Lung (tissue), 12 donors: ENCODE data around the gene SAG. TPM values are rescaled to one million over a fixed set of nuclear protein-coding genes. Genes with fewer than 3 reads are reported as not detected.

Experiments used
- ATAC-seq: fragments of 200-7000 bp; cut with Tn5 transposase; one replicate; pipeline ENCODE4 v1.9.1; 2020; ENCODE audit warnings: moderate number of reproducible peaks; ENCODE audit not compliant: insufficient read depth, low FRiP score
- DNase-seq, 3 donors: peaks; one replicate each; pipeline ENCODE4 v3.0.0-alpha.2; 2013 to 2017
- H3K27ac ChIP-seq, 2 donors: one replicate each; pipeline ENCODE4 v1.5.1; 2013; ENCODE audit warnings: mild to moderate bottlenecking in 2 of 2, moderate library complexity in 2 of 2, control low read depth in 1 of 2, inconsistent platforms in 1 of 2, low read depth in 1 of 2, low read length in 1 of 2
- H3K27me3 ChIP-seq, 3 donors: one replicate each; pipeline ENCODE4 v1.5.1; 2013; ENCODE audit warnings: low read length in 2 of 3; ENCODE audit not compliant: control insufficient read depth in 3 of 3, insufficient read depth in 3 of 3
- H3K36me3 ChIP-seq, 4 donors: one replicate each; pipeline ENCODE4 v1.5.1; 2013; ENCODE audit warnings: low read length in 4 of 4, mild to moderate bottlenecking in 1 of 4, moderate library complexity in 1 of 4; ENCODE audit not compliant: control insufficient read depth in 4 of 4, insufficient read depth in 4 of 4
- H3K4me1 ChIP-seq, 5 donors: one replicate each; pipeline ENCODE4 v1.5.1; 2013; ENCODE audit warnings: low read length in 5 of 5, mild to moderate bottlenecking in 2 of 5, moderate library complexity in 1 of 5; ENCODE audit not compliant: control insufficient read depth in 5 of 5, insufficient read depth in 5 of 5
- H3K4me3 ChIP-seq: one replicate; pipeline ENCODE4 v1.5.1; 2013; ENCODE audit warnings: mild to moderate bottlenecking, control low read depth, moderate library complexity
- H3K9ac ChIP-seq, 2 donors: one replicate each; pipeline ENCODE4 v1.5.1; 2013; ENCODE audit warnings: low read length in 2 of 2, control low read depth in 1 of 2; ENCODE audit not compliant: insufficient read depth in 1 of 2
- H3K9me3 ChIP-seq, 4 donors: one replicate each; pipeline ENCODE4 v1.5.1; 2013; ENCODE audit warnings: low read length in 3 of 4, mild to moderate bottlenecking in 1 of 4, moderate library complexity in 1 of 4; ENCODE audit not compliant: control insufficient read depth in 4 of 4, insufficient read depth in 3 of 4
- WGBS, 2 donors: extraction: QIAGEN DNeasy Blood & Tissue Kit; methylation state at CpG; one replicate each; pipeline ENCODE4 v1.1.7; 2013; 5-methylcytosine and 5-hydroxymethylcytosine counted together
- polyA plus RNA-seq, 2 donors: library from polyadenylated mRNA; stranded (reverse); fragments of 200-250 nt; gene quantifications; one replicate each; pipeline ENCODE4 v1.2.1, GENCODE V29; 2013
- total RNA-seq, 2 donors: library from RNA; depleted of rRNA in 1 of 2; stranded (reverse); fragments of >200 nt in 1 of 2; gene quantifications; one replicate each; pipeline ENCODE4 v1.2.1, GENCODE V29; 2014 to 2021
- TF ChIP-seq, protein P1 (sequence below): IDR thresholded peaks from 2 replicates; pipeline ENCODE4 v1.5.1; 2012; ENCODE audit warnings: mild to moderate bottlenecking; ENCODE audit errors: control extremely low read depth, extremely low read depth
- donor health status: control.
- donor health status: control.
- donor health status: Bipolar disorder and iron deficiency.
- donor health status: healthy.
- donor health status: DM: yes; HTN: yes; CAD: no.

The SAG gene
- total and polyA plus RNA-seq, 4 donors = 0.03 to 0.46 (median 0.22) TPM; not detected in 1

DNA sequence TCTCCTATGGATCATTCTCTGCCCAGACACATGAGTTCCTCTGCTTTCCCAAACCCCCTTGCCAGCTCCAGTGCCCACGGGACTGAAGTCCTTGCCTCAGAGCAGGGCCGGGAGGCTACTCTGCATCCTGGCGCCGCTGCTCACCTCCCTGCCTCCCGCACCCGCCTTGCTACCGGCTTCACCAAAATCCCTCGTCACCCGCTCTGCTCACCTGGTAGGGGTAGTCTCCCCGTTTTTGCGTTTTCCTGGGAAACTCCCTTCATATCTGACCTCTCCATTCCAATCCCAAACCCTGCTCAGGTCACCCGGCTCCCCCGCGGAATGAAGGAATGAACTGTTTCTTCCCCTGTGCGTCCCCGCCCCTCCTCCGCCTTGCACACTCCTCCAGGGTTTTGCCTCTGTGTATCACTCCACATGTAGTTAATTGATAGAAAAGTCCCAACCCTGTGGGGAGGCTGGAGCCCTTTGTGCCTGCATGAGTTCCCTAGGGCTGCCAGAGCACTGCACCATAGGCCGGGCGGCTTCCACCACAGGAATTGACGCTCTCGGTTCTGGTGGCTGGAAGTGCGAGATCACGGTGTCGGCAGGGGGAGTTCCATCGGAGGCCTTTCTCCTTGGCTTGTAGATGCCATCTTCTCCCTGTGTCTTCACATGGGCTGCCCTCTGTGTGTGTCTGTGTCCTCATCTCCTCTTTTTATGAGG lies 44.7 kb downstream of the SAG start:
- TF ChIP-seq, protein P1, sequence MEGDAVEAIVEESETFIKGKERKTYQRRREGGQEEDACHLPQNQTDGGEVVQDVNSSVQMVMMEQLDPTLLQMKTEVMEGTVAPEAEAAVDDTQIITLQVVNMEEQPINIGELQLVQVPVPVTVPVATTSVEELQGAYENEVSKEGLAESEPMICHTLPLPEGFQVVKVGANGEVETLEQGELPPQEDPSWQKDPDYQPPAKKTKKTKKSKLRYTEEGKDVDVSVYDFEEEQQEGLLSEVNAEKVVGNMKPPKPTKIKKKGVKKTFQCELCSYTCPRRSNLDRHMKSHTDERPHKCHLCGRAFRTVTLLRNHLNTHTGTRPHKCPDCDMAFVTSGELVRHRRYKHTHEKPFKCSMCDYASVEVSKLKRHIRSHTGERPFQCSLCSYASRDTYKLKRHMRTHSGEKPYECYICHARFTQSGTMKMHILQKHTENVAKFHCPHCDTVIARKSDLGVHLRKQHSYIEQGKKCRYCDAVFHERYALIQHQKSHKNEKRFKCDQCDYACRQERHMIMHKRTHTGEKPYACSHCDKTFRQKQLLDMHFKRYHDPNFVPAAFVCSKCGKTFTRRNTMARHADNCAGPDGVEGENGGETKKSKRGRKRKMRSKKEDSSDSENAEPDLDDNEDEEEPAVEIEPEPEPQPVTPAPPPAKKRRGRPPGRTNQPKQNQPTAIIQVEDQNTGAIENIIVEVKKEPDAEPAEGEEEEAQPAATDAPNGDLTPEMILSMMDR = no peak
- Histone ChIP-seq H3K4me3 (no peak overlapping the region), H3K9ac (no peak overlapping the region), H3K27me3 (no peaks in the 10 kb centered on the region), H3K9me3 (no peaks in the 10 kb centered on the region), H3K27ac (no peak overlapping the region), H3K4me1 (peaks cover 0 to 21% (median 6%) of the 10 kb centered on the region in 5 donors), H3K36me3 (no peaks in the 10 kb centered on the region)
- ATAC-seq (no peak), DNase-seq (no peak)
- 97 to 98% methylated on average over 25 of the region's 25 CpGs for WGBS, 2 donors

DNA sequence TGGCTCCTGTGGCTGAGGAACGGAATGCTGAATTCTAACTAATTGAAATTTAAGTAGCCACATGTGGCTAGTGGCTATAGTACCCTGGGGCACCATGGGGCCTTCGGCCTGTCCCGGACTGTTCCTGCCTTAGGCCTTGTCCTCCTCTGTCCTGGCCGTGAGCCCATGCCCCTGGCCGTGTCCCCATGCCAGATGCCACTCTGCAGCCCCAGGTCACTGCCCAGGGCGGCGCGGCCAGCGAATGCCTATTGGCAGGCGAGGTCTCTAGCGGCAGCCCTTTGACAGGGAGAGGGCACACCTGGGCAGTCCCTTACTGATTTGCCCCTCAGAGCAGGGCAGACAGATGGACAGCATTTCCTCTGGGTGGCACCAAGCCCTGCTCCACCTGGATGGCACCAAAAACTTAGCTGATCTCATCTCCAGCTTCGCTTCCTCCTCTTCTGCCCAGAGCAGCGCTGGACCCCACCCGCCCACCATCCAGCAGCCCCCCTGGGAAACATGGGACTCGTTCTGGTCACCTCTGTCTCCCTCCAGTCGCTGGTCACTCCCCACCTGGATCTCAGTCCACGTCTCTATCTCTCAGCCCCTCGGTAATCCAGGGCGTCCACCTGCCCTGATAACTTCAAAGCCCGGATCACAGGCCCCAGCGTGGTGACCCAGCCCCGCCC lies 45.6 kb downstream of the SAG start:
- TF ChIP-seq, protein P1 = no peak
- no peaks in the 10 kb centered on the region for H3K27me3 ChIP-seq
- H3K9ac ChIP-seq = peak overlapping the region in 1 of 2 donors; percentile 31
- H3K4me3 ChIP-seq = no peak overlapping the region
- H3K36me3 ChIP-seq = no peaks in the 10 kb centered on the region
- DNase-seq = no peak
- peak overlapping the region in 1 of 2 donors; percentile 61 for H3K27ac ChIP-seq
- no peak for ATAC-seq
- no peaks in the 10 kb centered on the region for H3K9me3 ChIP-seq
- WGBS, 2 donors = 74 to 77% methylated on average over 22 of the region's 22 CpGs
- H3K4me1 ChIP-seq = peaks cover 0 to 21% (median 6%) of the 10 kb centered on the region in 5 donors

DNA sequence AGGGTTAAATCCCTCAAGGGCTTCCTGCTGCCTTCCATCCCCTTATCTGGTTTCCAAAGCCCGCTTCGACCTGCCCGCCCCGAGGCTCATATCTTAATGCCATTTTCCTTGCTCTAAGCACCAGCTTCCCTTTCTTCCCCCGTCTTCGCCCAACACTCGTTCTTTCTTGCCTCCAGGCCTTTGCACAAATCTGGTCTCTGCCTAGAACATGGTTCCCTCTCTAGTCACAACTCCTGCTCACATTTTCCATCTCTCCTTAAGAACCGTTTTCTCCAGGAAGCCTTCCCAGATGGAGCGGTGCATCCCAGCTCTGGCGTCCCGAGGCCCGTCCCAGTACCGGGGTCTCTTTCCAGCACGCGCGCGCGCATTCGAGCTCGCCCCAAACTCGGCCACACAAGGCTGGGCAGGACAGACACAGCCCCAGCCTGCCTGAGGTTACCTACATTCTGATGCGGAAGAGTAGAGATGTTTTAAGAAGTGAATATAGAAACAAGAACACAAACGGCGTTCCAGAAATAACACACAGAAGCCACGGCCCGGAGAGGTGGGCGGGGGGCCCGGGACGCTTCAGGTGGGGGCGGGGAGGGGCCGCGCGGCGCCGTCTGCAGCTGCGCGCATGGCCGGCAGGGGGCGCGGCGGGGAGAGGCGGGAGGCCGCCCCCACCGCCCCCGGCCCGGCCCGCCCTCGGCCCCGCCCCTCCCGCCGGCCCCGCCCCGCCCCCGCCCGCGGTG lies 46.3 kb downstream of the SAG start, which contains the start of gene DGKD:
TSS of gene DGKD (plus strand) at position 726 of the 731 bp plus-strand sequence. CDS start 25 bp downstream, outside the sequence.
- no peaks in the 10 kb centered on the region for H3K27me3 ChIP-seq
- peak within 1 kb of the TSS; percentile 82 for H3K4me3 ChIP-seq
- 3 to 5% methylated on average over 28 to 56 of the region's 56 CpGs for WGBS, 2 donors
- peak within 1 kb of the TSS; percentile 31 to 77 for H3K9ac ChIP-seq
- TF ChIP-seq, protein P1 = no peak
- DNase-seq = peak; percentile 71 to 77 (median 75)
- no peaks in the 10 kb centered on the region for H3K9me3 ChIP-seq
- H3K27ac ChIP-seq = peak within 1 kb of the TSS; percentile 61 to 66
- peaks cover 0 to 21% (median 6%) of the 10 kb centered on the region in 5 donors for H3K4me1 ChIP-seq
- H3K36me3 ChIP-seq = no peaks in the 10 kb centered on the region
- peak; percentile 88 for ATAC-seq
